Sigmoid colon (tissue), 7 donors: ENCODE data around the gene SCT. TPM values are rescaled to one million over a fixed set of nuclear protein-coding genes. Genes with fewer than 3 reads are reported as not detected.

Source experiments
- DNase-seq: peaks from one replicate; pipeline ENCODE4 v3.0.0-alpha.2; 2019
- H3K27ac ChIP-seq, 4 donors: fragments of 200-600 bp; sonication (generic); one replicate each; pipeline ENCODE4 v1.5.1; 2016 to 2019; ENCODE audit warnings: mild to moderate bottlenecking in 1 of 4
- H3K27me3 ChIP-seq, 3 donors: fragments of 200-600 bp; sonication (generic); one replicate each; pipeline ENCODE4 v1.5.1; 2019; ENCODE audit warnings: mild to moderate bottlenecking in 1 of 3
- H3K36me3 ChIP-seq, 4 donors: fragments of 200-600 bp; sonication (generic); one replicate each; pipeline ENCODE4 v1.5.1; 2016 to 2019
- H3K4me1 ChIP-seq, 4 donors: fragments of 200-600 bp; sonication (generic); one replicate each; pipeline ENCODE4 v1.5.1; 2017 to 2019
- H3K4me3 ChIP-seq, 4 donors: fragments of 200-600 bp; sonication (generic); one replicate each; pipeline ENCODE4 v1.5.1; 2017 to 2019; ENCODE audit warnings: mild to moderate bottlenecking in 2 of 4, moderate library complexity in 1 of 4
- H3K9me3 ChIP-seq, 4 donors: fragments of 200-600 bp in 3 of 4; sonication (generic) in 3 of 4; one replicate each; pipeline versions ENCODE4 v1.5.1 to v1.6.1; 2013 to 2019
- CTCF ChIP-seq, 4 experiments: fragments of 450-650 bp in 3 of 4; fragments of 200-600 bp in 1 of 4; IDR thresholded peaks; one replicate each; pipeline ENCODE4 v1.5.1; 2016 to 2019; ENCODE audit warnings: antibody characterized with exemption in 4 of 4, mild to moderate bottlenecking in 3 of 4, moderate library complexity in 2 of 4
- EP300 ChIP-seq, 4 donors: sonication (generic); formaldehyde crosslinking; IDR thresholded peaks; one replicate each; pipeline ENCODE4 v1.6.1; 2017; ENCODE audit warnings: antibody characterized with exemption in 4 of 4
- POLR2A ChIP-seq, 2 donors: fragments of 450-650 bp; IDR thresholded peaks; one replicate each; pipeline ENCODE4 v1.6.1; 2016; ENCODE audit warnings: antibody characterized with exemption in 2 of 2, mild to moderate bottlenecking in 2 of 2, moderate library complexity in 2 of 2
- POLR2AphosphoS5 ChIP-seq, 4 donors: sonication (generic); formaldehyde crosslinking; IDR thresholded peaks; one replicate each; pipeline ENCODE4 v1.6.1; 2017; ENCODE audit warnings: antibody characterized with exemption in 4 of 4
- WGBS, 2 donors: extraction: QIAGEN DNeasy Blood & Tissue Kit; methylation state at CpG; one replicate each; pipeline ENCODE4 v1.1.7; 2013; 5-methylcytosine and 5-hydroxymethylcytosine counted together
- intact Hi-C: fragments of 100-400 bp; cut with DNase I; formaldehyde crosslinking; loops from one replicate; pipeline ENCODE4 v1.15.1; 2023
- polyA plus RNA-seq, 3 donors: library from polyadenylated mRNA; stranded (reverse); fragments of 200-250 nt; gene quantifications; one replicate each; pipeline ENCODE4 v1.2.3, GENCODE V29; 2013
- total RNA-seq, 4 donors: library from RNA; depleted of rRNA; stranded (reverse); fragments of >200 nt; gene quantifications; one replicate each; pipeline ENCODE4 v1.1.0, GENCODE V29; 2016
- donor health status: healthy with polysubstance abuse.
- donor health status: Bipolar disorder and iron deficiency.
- donor health status: healthy.

SCT gene
- total and polyA plus RNA-seq, 7 donors, result 1.1 TPM; not detected in 6

DNA sequence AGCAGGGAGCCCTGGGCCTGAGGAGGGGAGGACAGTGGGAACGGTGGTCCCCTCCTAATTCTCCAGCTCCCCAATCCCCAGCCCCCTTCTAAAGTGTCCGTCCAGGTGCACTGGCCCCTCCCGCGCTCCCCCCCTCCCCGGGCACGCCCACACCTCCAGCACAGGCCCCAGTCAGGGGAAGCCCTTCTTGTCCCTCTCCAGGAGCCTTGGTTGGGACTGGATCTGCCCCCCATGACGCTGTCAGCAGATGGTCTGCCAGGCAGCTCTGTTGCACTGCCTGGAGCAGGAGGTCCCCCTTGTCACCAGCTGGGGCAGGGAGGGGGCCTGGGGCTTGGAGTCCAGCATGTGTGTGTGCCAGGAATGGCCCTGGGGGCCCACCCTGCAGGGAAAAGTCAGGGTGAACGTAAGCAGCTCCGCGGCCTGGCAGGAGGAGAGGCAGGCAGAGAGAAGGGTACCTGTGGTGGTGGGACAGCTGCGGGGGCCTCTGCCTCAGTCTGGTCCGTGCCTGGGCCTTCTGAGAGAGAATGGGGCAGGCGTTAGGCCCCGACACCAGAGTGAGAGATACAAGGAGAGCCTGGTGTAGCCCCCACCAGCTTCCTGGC lies 12.9 kb downstream of the SCT start:
- Histone ChIP-seq H3K4me3 (peak overlapping the region in 1 of 4 donors; percentile 62), H3K36me3 (peaks cover 24 to 59% (median 40%) of the 10 kb centered on the region in 4 donors), H3K4me1 (peaks cover 0 to 33% (median 27%) of the 10 kb centered on the region in 4 donors), H3K27me3 (no peaks in the 10 kb centered on the region), H3K9me3 (no peaks in the 10 kb centered on the region), H3K27ac (peak overlapping the region; percentile 82 to 95 (median 87))
- TF ChIP-seq CTCF (IDR thresholded peaks at IDR 0.05), result no peak
- no peak for TF ChIP-seq POLR2AphosphoS5 (IDR thresholded peaks at IDR 0.05)
- TF ChIP-seq EP300 (IDR thresholded peaks at IDR 0.05), result no peak
- TF ChIP-seq POLR2A (IDR thresholded peaks at IDR 0.05), result no peak
- intact Hi-C loops, result no loop called here
- 39 to 72% methylated on average over 14 of the region's 14 CpGs for WGBS, 2 donors
- DNase-seq, result no peak

GRCh38 chr11:613369-613968 lies 13.5 kb downstream of the SCT start:
- intact Hi-C loops, result no loop called here
- DNase-seq, result no peak
- Histone ChIP-seq H3K36me3 (peaks cover 26 to 65% (median 46%) of the 10 kb centered on the region in 4 donors), H3K27ac (peak overlapping the region; percentile 82 to 95 (median 87)), H3K4me1 (peaks cover 0 to 33% (median 27%) of the 10 kb centered on the region in 4 donors), H3K4me3 (no peak overlapping the region), H3K9me3 (no peaks in the 10 kb centered on the region), H3K27me3 (no peaks in the 10 kb centered on the region)
- WGBS, 2 donors, result 23 to 62% methylated on average over 36 of the region's 36 CpGs
- TF ChIP-seq POLR2A (IDR thresholded peaks at IDR 0.05) (no peak), CTCF (IDR thresholded peaks at IDR 0.05) (no peak), POLR2AphosphoS5 (IDR thresholded peaks at IDR 0.05) (no peak), EP300 (IDR thresholded peaks at IDR 0.05) (no peak)

- no peak for DNase-seq
- Histone ChIP-seq H3K27me3 (no peaks in the 10 kb centered on the region), H3K27ac (peak overlapping the region; percentile 19 to 95 (median 87)), H3K9me3 (no peaks in the 10 kb centered on the region), H3K4me1 (peaks cover 0 to 33% (median 27%) of the 10 kb centered on the region in 4 donors), H3K36me3 (peaks cover 27 to 67% (median 49%) of the 10 kb centered on the region in 4 donors), H3K4me3 (no peak overlapping the region)
- 81 to 94% methylated on average over 10 of the region's 10 CpGs for WGBS, 2 donors
- TF ChIP-seq POLR2AphosphoS5 (IDR thresholded peaks at IDR 0.05) (no peak), CTCF (IDR thresholded peaks at IDR 0.05) (no peak), EP300 (IDR thresholded peaks at IDR 0.05) (no peak), POLR2A (IDR thresholded peaks at IDR 0.05) (no peak)
- intact Hi-C loops, result no loop called here
Measured at GRCh38 chr11:612961-613300, 14.1 kb downstream of the SCT start.

- H3K27ac ChIP-seq, result peak overlapping the region in 3 of 4 donors; percentile 19 to 88 (median 86)
- no peak overlapping the region for H3K4me3 ChIP-seq
Measured at GRCh38 chr11:612201-612960, 14.6 kb downstream of the SCT start.

More at GRCh38 chr11:612201-612960, 14.6 kb downstream of the SCT start:
- TF ChIP-seq CTCF (IDR thresholded peaks at IDR 0.05), result peak in 1 of 4 experiments; percentile 21
- TF ChIP-seq POLR2AphosphoS5 (IDR thresholded peaks at IDR 0.05), result no peak
- no peak for TF ChIP-seq EP300 (IDR thresholded peaks at IDR 0.05)
- no peak for DNase-seq
- peaks cover 32 to 67% (median 54%) of the 10 kb centered on the region in 4 donors for H3K36me3 ChIP-seq
- WGBS, 2 donors, result 17 to 66% methylated on average over 27 of the region's 27 CpGs
- no peaks in the 10 kb centered on the region for H3K27me3 ChIP-seq
- intact Hi-C loops, result no loop called here
- peaks cover 0 to 33% (median 27%) of the 10 kb centered on the region in 4 donors for H3K4me1 ChIP-seq
- no peaks in the 10 kb centered on the region for H3K9me3 ChIP-seq
